HS-5 (cell line): ENCODE results near the gene MSANTD3.
A peak's percentile ranks its signal among the peaks of the same experiment; 100 is the strongest.
"Not testable (repeated sequence)": the region's sequence is repeated elsewhere in the genome, so short reads cannot be mapped to it uniquely, and the experiment has no call there.

Source experiments
- DNase-seq: peaks from one replicate; pipeline ENCODE4 v3.0.0-alpha.2; 2012; ENCODE audit warnings: low read depth

The MSANTD3 gene

GRCh38 chr9:100428871-100429654 is 2.1 kb downstream of the MSANTD3 start:
- peak; percentile 99 for DNase-seq

GRCh38 chr9:100430286-100430940 is 3.5 kb downstream of the MSANTD3 start:
- no peak for DNase-seq

DNA sequence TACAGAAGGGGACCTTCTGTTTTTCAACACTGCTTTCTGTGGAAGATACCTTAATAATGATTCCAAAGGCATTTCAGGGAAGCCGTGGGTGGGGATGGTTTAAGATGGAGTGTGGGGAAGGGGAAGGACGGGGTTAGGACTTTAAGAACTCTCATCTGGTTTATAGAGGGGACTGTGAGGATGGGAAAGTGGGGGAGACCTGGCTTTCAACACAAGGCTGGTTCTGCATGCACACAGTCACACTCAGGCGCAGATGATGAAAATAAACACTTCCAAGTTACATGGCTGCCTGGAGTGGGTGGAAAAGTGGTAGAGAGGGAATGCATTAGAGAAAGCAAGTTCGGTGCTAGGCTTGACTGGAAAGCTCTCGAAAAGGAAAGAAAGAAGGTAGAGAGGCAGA is 4.9 kb downstream of the MSANTD3 start:
- no peak for DNase-seq

GRCh38 chr9:100432736-100433135 is 5.8 kb downstream of the MSANTD3 start:
- no peak for DNase-seq

- no peak for DNase-seq
These were observed 9.6 kb downstream of the MSANTD3 start for GRCh38 chr9:100436571-100436970.

DNA sequence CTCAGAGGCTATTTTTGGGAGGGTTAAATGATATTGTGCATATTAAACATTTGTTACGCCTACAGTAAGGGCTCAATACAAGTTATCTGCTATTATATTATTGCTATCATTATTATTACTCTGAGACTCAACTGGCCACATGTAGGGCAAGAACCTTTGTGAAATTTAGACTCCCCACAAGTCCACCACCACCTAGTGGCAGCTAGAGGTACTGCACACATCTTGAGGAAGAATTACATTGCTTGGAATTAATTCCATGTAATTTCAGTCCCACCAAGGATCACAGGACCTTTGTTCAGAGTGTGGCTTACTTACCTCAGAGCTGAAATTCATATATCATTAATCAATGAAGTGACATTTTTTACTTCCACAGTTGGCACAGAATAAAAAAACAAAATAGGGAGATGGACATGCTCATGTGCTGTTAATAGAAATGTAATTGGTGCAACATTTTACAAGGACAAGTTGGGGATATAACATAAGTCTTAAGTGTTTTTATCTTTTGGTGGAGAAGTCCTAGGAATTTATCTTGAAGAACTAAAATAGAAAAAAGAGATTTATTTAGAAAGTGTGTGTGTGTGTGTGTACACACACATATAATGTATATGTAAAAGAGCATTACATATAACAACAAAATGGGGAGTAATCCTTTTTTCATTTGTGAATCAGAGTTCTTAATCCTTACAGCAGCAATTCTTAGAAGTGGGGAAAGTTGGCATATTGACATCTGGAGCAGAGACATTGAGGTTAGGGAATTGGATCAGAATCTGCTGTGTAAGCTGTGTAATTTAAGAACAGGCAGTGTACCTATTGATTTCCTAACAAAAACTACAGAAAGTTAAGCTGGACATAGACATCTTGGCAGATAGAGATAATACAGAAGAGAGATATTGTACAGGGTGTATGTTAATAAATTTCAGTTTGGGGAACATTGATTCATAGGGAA is 11.2 kb downstream of the MSANTD3 start:
- no peak for DNase-seq

GRCh38 chr9:100440071-100440470 is 13.1 kb downstream of the MSANTD3 start:
- no peak for DNase-seq

DNA sequence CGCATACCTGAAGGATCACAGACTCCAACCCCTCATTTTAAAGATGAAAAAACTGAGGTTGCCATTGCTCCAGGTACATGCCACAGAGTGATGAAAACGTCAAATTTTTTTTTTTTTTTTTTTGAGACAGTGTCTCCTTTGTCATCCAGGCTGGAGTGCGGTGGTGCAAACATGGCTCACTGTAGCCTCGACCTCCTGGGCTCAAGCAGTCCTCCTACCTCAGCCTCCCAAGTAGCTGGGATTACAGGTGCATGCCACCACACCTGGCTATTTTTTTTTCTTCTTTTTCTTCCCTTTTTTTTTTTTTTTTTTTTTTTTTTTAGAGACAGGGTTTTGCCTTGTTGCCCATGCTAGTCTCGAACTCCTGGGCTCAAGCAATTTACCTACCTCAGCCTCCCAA is 13.5 kb downstream of the MSANTD3 start:
- DNase-seq: not testable (repeated sequence)

- no peak for DNase-seq
These were observed 15.0 kb downstream of the MSANTD3 start for GRCh38 chr9:100441911-100442361.

GRCh38 chr9:100443781-100444768 is 17.1 kb downstream of the MSANTD3 start:
- no peak for DNase-seq

- no peak for DNase-seq
These were observed 18.4 kb downstream of the MSANTD3 start for GRCh38 chr9:100445161-100445902.

GRCh38 chr9:100445903-100446549 is 19.1 kb downstream of the MSANTD3 start:
- no peak for DNase-seq

GRCh38 chr9:100447041-100447440 is 20.1 kb downstream of the MSANTD3 start:
- no peak for DNase-seq

GRCh38 chr9:100448266-100448665 is 21.3 kb downstream of the MSANTD3 start:
- DNase-seq: no peak

DNA sequence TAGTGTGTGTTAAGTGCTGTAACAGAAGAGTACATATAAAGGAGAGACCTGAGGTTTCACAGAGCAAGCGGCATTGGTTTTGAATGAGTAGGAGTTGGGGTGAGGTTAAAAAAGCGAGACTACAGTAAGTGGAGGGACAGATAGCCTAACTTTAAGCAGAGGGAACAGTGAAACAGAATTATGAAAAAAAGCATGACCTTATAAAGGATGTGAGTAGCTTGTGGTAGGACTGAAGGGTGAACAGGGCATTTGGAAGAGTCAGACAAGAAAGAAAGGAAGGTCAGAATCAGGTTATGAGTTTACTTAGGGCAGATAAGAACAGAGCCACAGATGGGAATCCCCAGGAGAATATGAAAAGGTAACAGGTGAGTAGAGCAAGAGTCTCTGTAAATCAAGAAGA is 22.5 kb downstream of the MSANTD3 start:
- DNase-seq: no peak

DNA sequence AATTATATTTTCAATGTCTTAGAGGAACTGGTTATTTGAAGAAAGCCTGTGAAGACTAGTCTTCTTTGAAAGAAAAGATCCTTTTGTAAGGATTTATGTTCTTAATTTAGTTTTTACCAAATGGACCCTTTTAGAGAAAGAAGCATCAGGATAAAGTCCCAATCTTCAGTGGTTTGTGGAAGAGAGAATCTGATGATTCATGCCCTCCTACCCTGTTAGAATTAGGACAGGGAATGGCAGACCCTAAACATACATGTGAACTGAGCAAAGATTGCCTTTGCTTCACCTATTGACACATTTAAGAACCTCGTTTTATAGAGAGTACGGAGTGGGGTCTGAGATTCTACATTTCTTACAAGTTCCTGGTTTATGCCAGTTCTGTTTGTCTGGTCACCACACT is 26.0 kb downstream of the MSANTD3 start:
- no peak for DNase-seq

DNA sequence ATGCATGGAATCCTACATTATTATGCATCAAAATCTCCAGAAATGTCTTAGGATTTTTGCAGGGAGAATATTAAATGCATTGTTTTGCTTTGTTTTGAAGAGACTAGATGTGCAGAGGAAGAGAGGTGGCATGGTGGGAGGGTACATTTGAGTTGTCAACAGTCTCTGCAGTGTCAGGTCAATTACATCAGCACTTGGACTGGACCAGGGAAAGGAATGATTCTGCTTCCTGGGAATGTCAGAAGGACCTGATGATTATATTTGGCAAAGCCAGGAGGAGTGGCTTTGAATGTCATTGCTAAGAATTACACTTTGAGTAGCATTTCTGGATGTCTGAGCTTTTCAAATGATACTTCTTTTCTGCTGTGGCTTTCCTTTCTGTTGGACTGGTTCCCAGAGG is 28.5 kb downstream of the MSANTD3 start:
- DNase-seq: no peak

GRCh38 chr9:100457517-100457916 is 30.6 kb downstream of the MSANTD3 start:
- no peak for DNase-seq

DNA sequence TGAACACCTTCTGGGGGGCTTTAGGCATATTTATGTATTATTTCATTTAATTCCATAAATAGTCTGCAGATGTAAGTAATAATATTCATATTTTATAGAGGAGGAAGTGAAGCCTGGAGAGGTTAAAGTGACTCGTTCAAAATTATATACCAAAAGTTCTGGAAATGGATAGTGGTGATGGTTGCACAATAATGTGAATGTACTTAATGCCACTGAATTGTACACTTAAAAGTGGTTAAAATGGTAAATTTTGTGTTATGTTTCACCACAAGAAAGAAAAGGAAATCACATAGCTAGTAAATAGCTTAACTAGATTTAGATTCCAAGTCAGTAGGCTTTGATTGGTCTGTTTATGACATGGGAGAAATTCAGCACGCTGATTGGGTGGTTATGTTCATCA is 33.0 kb downstream of the MSANTD3 start:
- DNase-seq: no peak

DNA sequence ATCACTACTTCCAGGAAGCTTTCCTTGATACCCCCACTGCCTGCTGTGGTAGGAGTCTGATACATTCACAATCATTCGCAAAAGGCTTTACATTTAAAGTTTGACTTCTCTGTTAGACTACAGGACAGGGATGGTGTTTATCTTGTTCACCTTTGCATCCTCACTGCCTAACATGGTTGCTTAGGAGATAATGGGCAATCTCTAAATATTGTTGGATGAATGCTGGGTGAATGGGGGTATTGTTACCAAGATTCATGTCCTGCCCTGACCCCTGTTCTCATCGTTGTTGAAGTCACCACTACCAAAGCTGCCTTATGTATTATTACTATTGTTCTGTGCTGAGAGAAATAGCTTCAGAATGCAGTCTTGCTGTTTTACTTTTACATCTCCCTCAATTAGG is 38.3 kb downstream of the MSANTD3 start:
- DNase-seq: no peak
